ENCODE results near the gene INHA. TPM values are rescaled to one million over a fixed set of nuclear protein-coding genes. Genes with fewer than 3 reads are reported as not detected.
A peak's percentile ranks its signal among the peaks of the same experiment; 100 is the strongest.

INHA gene
- total RNA-seq, 1 donor from 2014 or later = 0.43 TPM

DNA sequence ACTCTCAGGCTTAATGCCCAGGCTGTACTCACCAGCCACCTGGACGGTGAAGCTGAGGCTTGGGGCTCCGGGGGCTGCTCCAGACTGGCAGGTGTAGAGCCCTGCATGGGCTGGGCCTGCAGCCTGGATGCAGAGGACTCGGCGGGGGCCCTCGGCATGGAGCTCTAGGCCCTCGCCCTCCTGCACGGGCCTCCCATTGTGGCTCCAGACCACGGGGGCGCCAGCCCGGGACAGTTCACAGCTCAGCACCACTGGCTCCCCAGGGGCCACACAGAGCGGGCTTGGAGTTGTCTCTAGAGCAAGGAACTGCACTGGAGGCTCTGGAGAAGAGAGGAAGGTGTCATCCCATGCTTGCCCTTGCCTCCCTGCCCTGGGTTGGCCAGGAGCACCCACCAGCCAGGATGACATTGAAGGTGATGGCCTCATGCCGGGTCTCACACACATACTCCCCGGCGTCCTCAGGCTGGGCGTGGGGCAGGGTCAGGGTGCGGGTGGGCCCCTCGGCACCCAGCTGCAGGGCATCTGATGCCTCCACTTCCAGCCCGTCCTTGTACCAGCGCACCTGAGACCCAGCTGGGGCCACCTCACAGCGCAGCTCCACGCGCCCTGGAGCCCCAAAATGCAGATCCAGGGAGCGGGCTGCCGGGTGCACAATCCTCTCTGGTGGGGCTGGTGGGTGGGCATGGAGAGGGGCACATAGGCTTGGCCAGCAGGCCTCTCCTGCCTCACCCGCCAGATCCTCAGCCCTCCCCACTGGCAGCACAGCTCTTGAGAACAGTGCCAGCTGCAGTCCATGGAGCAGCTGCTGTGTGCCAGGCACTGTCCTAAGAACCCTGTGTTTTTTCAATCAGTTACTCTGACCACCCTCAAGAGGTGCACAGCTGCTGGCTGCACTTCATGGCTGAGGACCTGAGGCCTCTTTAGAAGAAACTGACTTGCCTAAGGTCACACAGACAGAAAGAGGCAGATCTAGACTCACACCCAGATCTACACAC, 14.0 kb upstream of the INHA start:
- H3K4me3 ChIP-seq = no peak overlapping the region
- TF ChIP-seq, protein P1, sequence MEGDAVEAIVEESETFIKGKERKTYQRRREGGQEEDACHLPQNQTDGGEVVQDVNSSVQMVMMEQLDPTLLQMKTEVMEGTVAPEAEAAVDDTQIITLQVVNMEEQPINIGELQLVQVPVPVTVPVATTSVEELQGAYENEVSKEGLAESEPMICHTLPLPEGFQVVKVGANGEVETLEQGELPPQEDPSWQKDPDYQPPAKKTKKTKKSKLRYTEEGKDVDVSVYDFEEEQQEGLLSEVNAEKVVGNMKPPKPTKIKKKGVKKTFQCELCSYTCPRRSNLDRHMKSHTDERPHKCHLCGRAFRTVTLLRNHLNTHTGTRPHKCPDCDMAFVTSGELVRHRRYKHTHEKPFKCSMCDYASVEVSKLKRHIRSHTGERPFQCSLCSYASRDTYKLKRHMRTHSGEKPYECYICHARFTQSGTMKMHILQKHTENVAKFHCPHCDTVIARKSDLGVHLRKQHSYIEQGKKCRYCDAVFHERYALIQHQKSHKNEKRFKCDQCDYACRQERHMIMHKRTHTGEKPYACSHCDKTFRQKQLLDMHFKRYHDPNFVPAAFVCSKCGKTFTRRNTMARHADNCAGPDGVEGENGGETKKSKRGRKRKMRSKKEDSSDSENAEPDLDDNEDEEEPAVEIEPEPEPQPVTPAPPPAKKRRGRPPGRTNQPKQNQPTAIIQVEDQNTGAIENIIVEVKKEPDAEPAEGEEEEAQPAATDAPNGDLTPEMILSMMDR (IDR thresholded peaks at IDR 0.05) = no peak
- no peak for DNase-seq
- no peaks in the 10 kb centered on the region for H3K36me3 ChIP-seq
- ATAC-seq = no peak
- peaks cover 2% of the 10 kb centered on the region for H3K4me1 ChIP-seq
- intact Hi-C loops (cut with DNase I) = no loop called here
- no peak overlapping the region for H3K27ac ChIP-seq
- no peaks in the 10 kb centered on the region for H3K9me3 ChIP-seq
- H3K27me3 ChIP-seq = peaks cover 10% of the 10 kb centered on the region

DNA sequence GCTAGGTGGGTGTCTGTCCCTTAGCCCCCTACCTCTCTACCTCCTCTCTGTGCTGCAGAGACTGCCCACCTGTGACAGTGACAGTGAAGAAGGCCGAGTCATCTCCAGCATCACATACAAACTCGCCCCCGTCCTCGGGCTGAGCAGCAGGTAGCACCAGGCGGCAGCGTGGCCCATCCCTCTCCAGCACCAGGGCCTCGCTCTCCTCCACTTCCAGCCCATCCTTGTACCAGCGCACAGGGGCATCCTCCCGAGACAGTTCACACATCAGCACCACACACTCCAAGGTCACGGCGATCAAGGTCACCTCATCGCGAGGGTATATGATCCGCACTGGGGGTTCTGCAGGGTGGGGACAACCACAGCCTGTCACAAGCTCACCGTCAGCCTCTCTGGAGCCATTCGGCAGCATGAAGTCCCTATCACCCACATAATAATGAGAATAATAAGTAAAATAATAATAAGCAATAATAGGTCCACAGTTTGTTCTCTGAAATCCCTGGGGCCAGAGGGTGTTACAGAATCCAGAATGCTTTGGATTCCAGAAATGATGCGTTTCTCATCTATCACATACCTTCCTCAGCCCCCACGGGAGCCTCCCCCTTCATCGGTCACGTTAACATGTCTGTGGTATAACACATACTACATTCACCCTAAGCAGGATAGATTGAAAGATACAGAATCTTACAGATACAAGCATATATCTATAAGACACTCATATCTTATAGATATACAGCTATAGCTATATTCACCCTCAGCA, 12.8 kb upstream of the INHA start:
- no peaks in the 10 kb centered on the region for H3K4me1 ChIP-seq
- no peak for DNase-seq
- TF ChIP-seq, protein P1 (IDR thresholded peaks at IDR 0.05) = no peak
- intact Hi-C loops (cut with DNase I) = no loop called here
- no peak overlapping the region for H3K4me3 ChIP-seq
- H3K36me3 ChIP-seq = no peaks in the 10 kb centered on the region
- no peaks in the 10 kb centered on the region for H3K27me3 ChIP-seq
- no peak overlapping the region for H3K27ac ChIP-seq
- no peak for ATAC-seq
- no peaks in the 10 kb centered on the region for H3K9me3 ChIP-seq

DNA sequence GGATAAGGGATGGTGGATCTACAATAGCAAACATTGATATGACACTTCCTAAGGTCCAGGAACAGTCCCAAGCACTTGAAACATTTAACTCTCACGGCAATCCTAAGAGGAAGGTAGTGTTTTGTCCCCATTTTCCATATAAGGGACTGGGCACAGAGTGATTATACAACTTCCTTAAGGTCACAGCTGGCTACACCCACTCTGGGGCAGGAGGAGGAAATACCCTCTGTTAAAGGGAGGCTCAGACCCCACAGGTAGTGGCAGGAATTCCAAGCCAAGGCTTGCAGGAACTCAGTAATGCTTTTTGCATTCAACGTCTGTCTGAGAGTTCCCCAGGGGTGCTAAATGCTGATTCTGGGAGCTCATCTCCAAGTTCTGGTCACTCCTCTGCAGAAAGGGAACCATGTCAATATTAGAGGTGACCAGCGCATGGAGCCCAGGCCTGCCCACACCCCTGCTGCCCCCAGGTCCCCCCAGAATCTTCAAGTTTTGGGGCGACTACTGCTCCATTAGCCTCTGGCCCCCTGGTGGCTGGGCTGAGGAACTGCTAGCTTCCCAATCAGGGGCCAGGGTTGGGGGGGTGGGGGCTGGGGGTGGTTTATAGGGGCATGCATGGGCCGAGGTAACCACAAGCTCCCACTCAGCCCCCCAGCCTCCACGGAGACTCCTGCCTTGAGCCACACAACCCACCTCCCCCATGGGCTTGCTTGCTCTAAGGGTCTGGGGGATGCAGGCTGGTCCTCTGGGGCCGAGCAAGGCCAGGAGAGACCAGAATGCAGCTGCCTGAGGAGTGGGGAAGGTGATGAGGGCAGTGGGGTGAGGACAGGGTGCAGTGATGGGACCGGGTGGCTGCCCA, 11.8 kb upstream of the INHA start:
- H3K9me3 ChIP-seq = no peaks in the 10 kb centered on the region
- TF ChIP-seq, protein P1 (IDR thresholded peaks at IDR 0.05) = peak; percentile 81
- no peak overlapping the region for H3K27ac ChIP-seq
- no peak overlapping the region for H3K4me3 ChIP-seq
- no peaks in the 10 kb centered on the region for H3K36me3 ChIP-seq
- H3K27me3 ChIP-seq = no peaks in the 10 kb centered on the region
- intact Hi-C loops (cut with DNase I) = no loop called here
- DNase-seq = no peak
- peak; percentile 31 for ATAC-seq
- H3K4me1 ChIP-seq = no peaks in the 10 kb centered on the region

DNA sequence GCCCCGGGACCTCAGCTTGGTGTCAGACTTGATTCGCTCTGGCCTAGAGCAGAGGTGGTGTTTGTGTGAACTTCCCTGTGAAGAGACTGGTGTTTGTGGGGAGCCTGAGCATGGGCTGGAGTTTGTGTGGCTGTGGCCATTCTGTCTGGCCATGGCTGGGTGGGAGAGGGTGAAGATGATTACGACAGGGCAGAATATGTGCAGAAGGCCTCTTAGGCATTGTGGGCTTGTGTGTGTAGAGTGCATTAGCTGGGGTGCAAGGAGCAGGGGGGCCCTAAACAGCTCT, 11.3 kb upstream of the INHA start:
- intact Hi-C loops (cut with DNase I) = no loop called here
- Histone ChIP-seq H3K27me3 (no peaks in the 10 kb centered on the region), H3K9me3 (no peaks in the 10 kb centered on the region), H3K27ac (no peak overlapping the region), H3K4me3 (no peak overlapping the region), H3K36me3 (no peaks in the 10 kb centered on the region), H3K4me1 (no peaks in the 10 kb centered on the region)
- ATAC-seq (no peak), DNase-seq (no peak)
- TF ChIP-seq, protein P1 (IDR thresholded peaks at IDR 0.05) = no peak
